HuH-7.5 (cell line): ENCODE data around the gene PIP5K1B.
"Not testable (repeated sequence)": the region's sequence is repeated elsewhere in the genome, so short reads cannot be mapped to it uniquely, and the experiment has no call there.

Source experiments
- DNase-seq: peaks from one replicate; pipeline ENCODE4 v3.0.0; 2011; ENCODE audit warnings: low spot score

Gene PIP5K1B

GRCh38 chr9:68955330-68955729, 250.3 kb downstream of the PIP5K1B start:
- no peak for DNase-seq

DNA sequence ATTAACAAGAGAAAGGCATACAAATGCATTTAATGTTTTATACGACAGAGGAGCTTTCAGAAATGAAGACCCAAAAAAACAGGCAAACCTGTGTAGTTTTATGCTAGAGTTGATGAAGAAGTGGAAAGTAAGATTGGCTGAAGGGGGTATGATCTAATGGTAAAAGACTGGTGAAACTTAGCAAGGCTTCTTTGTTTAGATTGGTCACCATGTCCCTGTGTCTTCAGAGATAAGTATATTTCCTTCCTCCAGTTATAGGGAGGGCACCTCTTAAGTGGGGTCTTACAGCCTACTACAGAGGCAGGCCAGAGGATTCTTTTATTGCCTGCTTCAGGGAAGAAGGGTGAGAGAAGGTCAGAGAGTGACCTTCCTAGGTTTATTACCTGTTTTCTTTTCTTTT, 252.4 kb downstream of the PIP5K1B start:
- DNase-seq, result no peak

DNA sequence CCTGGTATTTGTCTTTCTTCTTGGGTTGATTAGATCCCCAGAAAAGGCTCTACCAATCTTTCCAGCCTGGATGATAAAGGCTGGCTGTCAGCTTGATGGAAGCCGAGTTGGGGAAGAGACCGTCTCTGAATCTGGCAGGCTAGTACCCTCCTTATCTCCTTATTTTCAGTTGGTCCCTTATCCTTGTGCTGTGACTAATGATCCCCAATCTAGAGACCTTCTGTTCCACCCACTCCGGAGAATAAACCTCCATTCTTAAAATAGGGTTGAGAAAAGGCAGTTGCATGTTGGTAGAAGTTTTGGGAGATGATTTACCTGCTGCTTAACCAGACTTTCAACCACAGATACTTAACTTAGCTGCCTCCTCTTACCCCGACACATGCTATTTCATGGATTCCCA, 256.5 kb downstream of the PIP5K1B start:
- DNase-seq, result no peak

DNA sequence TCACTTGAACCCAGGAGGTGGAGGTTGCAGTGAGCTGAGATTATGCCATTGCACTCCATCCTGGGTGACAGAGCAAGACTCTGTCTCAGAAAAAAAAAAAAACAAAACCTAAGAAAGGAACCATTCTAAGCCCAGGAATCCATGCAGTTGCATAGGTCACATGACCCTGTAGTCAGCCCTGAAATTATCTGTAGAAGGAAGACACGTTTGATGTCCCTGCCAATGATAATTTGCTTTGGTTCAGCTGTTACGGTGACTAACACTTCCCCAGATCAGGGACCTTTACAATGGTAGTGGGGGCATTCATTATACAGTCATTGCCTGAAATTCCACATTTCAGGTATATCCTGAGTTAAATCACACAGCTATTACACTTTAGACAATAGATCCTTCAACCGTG, 258.4 kb downstream of the PIP5K1B start:
- no peak for DNase-seq

DNA sequence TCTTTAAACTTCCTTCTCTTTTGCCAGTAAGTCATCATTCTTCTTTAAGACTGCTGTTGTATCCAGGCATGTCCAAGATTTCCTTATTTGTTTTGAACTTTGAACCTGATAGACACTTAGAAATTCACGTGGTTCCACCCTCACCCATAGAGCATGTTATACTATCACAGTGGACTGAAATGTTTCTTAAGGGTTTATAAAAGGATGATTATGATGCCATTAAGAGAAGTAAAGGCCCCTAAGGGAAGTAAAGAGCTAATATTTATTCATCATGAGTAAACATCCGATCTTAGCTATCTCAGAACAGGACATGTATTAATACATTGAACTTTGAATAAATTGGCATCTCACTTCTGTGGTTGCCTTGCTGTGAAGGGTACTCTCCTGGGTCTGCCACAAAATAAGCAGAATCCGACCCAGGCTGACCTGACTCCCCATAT, 259.1 kb downstream of the PIP5K1B start:
- DNase-seq, result no peak

DNA sequence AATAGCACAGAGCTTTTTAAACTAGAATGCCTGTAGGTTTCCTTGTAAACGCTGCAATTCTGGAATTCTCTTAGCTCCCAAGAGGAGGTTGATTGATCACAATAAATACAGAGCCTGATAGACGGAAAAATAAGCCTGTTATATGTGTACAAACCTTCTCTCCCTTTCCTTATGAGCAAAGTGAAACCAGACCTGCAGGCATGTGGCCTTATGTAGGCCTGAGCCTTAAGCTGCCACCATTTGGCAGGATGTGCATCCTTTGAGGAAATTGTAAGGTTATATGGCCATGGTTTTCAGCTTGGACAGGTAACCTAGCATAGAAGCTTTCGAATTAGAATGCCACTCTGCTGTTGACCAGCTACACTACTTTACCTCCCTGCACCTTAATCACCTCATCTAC, 259.7 kb downstream of the PIP5K1B start:
- no peak for DNase-seq

- DNase-seq, result no peak
Measured at GRCh38 chr9:68966496-68966944, 261.5 kb downstream of the PIP5K1B start.

- DNase-seq, result no peak
Measured at GRCh38 chr9:68967800-68968199, 262.8 kb downstream of the PIP5K1B start.

GRCh38 chr9:68969538-68969937, 264.5 kb downstream of the PIP5K1B start:
- no peak for DNase-seq

- no peak for DNase-seq
Measured at GRCh38 chr9:68970151-68970550, 265.1 kb downstream of the PIP5K1B start.

GRCh38 chr9:68973619-68974018, 268.6 kb downstream of the PIP5K1B start:
- DNase-seq, result no peak

GRCh38 chr9:68974431-68974830, 269.4 kb downstream of the PIP5K1B start:
- DNase-seq, result no peak

- no peak for DNase-seq
Measured at GRCh38 chr9:68974901-68975300, 269.9 kb downstream of the PIP5K1B start.

DNA sequence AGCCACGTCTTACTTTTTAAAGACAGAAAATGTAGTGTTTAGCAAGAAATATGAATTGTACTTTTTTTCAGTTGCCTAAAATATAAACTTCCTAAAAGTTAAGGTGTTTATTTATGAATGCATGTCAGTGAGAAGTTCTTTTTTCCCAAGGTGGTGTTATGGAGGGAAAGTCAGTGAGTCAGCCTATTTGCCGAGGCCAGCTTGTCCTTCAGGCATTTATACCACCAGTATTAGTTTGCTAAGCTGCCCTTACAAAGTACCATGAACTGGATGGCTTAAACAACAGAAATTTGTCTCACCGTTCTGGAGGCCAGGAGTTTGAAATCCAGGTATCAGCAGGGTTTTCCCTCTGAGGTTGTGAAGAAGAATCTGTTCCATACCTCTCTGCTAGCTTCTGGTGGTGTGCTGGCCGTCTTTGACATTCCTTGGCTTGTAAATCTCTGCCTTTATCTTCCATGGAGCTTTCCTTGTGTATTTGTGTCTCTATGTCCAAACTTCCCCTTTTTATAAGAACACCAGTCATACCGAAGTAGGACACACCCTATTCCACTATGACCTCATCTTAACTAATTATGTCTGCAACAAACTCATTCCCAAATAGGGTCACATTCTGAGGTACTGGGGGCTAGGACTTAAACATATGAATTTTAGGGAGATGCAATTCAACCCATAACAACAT, 270.5 kb downstream of the PIP5K1B start:
- DNase-seq, result no peak

DNA sequence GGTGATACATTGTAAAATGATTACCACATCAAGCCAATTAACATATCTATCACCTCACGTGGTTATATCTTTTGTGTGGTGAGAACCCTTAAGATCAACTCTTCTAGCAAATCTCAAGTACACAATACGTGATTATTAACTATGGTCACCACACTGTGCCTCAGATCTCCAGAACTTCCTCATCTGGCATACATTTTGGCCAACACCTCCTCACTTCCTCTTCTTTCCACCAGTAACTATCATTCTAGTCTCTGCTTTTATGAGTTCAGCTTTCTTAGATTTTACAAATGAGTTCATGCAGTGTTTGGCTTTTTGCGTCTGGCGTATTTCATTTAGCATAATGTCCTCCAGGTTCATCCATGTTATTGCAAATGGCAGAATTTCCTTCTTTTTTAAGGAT, 273.0 kb downstream of the PIP5K1B start:
- DNase-seq, result no peak

- no peak for DNase-seq
Measured at GRCh38 chr9:68978501-68978900, 273.5 kb downstream of the PIP5K1B start.

DNA sequence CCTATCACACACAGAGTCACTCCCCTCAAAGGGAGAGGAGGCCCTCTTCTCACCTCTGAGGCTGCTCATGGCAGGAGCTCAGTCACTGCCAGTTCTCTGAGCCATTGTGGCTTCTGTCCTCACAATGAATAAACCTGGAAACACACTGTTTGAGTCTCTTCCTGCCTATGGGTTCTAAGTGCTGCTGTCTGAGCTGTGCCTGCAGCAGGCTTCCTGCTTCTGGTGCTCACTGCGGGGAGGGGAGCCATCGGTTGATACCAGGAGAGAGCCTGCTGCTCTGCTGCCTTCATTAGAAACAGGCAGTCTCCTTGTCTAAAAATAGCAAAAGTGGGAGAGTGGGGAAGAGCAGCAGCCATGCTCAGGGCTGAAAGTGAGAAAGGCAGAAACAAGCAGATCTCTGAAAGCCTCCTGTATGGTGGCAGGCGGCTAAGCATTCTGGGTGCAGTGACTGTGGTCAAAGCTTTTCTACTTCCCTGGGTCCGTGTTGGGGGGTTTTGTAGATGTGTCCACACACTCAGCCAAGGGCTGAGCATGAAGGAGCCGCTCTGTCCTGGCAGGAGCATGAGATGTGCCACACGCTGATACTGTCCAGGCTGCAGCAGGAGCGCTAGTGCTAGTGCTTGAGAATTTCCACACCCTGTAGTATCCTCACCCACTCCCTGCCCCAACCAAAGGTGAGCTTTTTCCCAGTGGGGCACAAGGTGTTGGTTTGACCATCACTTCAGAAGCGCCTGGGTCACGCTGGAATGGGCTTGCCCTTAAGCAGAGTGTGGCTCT, 274.7 kb downstream of the PIP5K1B start:
- DNase-seq, result no peak

DNA sequence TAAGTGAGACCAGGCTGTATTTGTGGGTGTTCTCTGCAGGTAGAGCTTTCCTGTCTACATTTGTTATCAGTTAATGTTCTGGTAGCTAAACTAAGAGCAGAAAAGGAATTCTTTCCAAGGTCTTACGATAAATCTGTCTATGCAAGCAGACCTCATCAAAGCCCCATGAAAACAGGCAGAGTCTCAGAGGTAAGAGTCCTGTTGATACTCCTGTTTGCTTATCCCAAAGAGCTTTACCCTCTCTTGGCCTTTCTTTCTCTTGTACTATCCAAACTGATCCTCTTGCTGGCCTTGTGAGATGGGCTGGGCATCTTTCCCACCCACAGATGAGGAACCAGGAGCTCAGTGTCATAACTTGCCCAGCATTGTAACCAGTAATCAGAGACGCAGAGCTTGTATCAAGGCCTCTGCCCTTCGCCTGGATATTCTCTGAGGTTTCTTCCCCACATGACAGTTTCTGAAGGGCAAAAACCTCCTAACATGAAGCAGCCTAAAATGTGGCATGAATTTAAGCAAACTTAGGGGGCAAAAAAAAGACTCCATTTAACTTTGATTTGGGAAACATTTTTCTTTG, 275.4 kb downstream of the PIP5K1B start:
- DNase-seq, result no peak

DNA sequence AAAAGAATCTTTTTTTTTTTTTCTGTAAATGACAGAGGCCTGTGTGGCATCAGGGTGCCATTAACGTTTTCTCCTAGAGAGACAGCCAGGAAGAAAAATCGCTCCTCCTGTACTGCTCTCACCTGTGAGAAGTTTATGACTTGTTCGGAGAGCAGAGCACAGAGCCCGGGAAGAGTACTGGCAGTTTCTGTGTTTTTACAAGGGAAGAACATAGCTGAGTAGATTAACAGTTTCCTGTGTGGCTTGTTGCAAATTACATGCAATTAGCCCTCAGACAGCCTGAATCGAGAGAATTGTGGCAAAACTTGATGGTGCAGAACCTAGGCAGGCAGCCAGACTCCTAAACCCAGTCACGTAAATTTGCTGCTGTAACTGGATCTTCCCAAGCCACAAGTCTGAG, 276.7 kb downstream of the PIP5K1B start:
- DNase-seq, result no peak

DNA sequence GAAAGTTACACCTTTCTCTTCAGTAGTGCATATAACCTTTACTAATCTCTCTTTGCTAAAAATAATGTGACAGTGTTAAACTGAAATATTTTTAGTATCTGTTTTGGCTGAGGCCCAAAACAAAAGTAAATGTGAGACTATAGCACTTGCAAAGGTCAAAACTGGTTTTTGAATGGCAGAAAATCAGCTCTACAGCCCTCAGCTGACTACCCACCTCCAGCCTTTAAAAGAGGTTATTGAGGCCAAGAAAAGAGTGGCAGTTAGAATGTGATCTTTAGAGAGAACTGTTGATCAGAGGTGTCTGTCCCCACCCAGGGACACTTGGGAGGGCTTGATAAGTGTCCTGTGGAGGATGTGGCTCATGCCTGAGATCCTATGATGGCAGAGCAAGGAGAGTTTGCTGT, 278.0 kb downstream of the PIP5K1B start:
- DNase-seq, result no peak

DNA sequence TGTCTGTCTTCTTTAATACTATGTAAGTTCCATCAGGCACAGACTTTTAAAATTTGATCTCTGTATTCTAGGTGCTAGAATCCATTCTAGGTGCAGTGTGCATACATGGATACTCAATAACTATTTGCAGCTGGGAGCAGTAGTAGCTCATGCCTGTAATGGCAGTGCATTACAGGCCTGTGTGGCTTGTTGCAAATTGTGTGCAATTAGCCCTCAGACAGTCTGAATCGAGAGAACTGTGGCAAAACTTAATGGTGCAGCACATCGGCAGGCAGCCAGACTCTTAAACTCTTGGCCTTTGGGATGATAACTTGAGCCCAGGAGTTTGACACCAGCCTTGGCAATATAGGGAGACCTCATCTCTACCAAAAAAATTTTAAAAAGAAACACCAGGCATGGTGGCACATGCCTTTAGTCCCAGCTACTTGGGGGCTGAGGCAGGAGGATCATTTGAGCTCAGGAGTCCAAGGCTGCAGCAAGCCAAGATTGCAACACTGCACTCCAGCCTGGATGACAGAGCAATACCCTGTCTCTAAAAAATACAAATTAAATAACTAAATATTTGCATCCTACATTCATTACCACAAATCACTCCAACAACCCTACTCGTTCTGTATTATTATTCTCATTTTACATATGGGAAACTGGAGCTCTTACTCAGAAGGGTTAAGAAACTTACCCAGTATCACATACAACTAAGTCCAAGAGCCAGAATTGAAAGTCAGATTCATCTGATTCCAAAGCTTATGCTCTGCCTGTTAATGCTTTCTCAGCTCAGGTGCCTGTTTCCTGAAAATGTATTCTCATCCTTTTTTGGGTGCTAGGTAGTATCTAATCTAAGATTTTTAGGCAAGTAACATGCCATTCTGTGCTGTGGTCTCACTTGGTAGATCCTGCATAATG, 278.7 kb downstream of the PIP5K1B start:
- no peak for DNase-seq

DNA sequence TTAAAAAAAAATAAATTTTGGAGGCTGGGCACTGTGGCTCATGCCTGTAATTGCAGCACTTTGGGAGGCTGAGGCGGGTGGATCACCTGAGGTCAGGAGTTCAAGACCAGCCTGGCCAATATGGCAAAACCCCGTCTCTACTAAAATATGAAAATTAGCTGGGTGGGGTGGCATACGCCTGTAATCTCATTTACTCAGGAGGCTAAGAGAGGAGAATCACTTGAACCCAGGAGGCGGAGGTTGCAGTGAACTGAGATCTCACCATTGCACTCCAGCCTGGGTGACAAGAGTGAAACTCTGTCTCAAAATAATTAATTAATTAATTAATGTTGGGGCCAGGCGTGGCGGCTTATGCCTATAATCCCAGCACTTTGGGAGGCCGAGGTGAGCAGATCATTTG, 281.9 kb downstream of the PIP5K1B start:
- not testable (repeated sequence) for DNase-seq
